HG03097 (cell line): ENCODE results near the gene KCNK7.
"Not testable (repeated sequence)": the region's sequence is repeated elsewhere in the genome, so short reads cannot be mapped to it uniquely, and the experiment has no call there.

ENCODE experiments used
- ATAC-seq: cut with Tn5 transposase; IDR thresholded peaks from one replicate; pipeline ENCODE4 v1.9.1; 2021; ENCODE audit not compliant: unreplicated experiment, low FRiP score

Gene KCNK7

DNA sequence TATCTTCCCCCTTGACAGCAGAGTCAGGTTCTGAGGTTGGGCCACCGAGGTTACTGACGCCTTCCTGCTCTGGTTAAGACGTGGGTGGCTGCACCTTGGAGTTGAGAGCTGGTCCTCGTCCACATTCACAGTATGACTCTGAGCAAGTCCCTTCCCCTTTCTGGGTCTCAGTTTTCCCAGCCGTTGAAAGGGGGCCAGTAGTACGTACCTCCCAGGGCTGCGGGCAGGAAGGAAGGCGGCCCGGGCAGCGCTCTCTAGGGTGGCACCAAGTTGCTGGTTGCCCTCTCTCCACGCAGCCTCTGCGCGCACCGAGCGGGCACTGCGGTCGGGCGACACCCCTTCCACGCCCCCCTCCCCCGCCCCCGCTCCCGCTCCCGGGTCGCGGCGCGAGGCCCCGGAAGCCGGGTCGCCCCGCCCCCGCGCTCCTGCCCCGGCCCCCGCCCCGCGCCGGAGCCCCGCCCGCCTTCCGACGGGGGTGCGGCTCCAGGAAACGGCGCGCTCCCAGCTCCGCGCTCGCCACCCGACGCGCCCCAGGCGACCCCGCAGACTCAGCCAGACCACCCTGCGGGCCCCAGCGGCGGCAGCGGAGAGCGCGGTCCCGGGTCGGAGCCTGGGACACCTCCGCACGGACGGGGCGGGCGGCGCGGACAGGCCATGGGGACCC, 19.9 kb downstream of the KCNK7 start, which contains the start of gene EHBP1L1:
EHBP1L1 (plus strand) TSS at position 486 of the 664 bp plus-strand sequence. CDS start 250 bp downstream, outside the sequence.
- ATAC-seq = no peak

DNA sequence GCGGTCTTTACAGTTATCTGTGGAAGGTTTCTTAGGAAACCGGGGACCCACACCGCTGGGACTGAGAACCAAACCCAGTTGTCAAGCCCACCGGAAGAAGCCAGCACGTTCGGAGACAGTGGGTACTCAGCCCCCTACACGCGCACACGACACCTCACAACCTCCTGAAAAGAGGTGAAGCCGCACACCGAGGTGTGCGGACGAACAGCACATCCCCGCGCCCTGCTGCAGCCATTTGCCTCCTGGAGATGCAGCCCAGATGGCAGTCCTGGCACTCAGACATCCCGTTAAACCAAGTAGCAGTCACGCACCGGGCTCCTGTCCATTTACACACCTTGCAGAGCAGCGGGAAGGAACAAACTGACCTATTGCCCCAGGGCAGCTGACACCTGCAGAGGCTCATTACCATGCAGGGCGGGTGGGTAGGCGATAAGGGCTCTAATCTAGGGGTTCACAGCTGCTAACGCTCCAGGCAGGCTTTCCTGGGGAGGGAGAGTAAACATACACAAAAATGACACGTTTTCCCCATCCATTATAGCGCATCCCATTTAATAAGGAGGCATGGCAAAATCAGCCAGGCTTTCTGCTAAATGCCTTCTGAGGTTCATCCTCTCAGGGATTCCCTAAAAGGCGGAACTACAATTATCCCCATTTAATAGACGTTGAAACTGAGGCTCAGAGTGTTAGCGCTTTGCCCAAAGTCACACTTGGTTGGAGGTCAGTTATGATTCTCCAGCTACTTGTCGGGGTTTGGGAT, 20.6 kb downstream of the KCNK7 start:
- ATAC-seq = no peak

DNA sequence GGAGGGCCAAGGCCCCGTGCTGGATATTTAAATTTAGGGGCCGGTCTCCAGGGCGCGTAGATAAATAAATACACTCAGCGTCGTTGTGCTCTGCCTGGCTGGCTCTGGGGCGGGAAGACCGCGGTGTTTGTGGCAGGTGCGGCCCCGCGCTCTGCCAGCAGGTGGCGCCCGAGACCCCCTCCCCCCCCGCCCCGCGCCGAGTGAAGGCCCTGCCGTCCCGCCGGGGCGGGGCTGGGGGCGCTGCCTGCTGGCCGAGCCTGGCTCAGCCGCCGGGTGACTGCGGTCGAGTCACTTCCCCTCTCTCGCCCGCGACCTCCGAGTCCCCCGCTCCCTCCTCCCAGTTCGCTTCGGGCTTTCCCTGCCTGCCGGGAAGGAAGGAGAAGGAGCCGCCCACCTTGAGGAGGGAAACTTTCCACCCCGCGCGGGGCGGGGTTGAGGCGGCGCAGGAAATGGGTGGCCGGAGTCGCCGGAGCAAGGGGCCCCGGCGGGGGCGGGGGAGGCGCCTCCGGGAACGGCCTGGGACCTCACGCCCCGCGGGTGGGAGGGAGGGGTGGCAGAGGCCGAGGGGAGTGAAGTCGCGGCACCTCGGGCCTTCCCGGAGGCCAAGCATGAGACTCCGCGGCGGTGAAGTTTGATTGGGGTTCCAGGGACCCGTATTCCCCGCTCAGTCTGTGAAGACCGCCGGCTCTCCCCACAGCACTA, 21.3 kb downstream of the KCNK7 start:
- peak; percentile 42 for ATAC-seq

DNA sequence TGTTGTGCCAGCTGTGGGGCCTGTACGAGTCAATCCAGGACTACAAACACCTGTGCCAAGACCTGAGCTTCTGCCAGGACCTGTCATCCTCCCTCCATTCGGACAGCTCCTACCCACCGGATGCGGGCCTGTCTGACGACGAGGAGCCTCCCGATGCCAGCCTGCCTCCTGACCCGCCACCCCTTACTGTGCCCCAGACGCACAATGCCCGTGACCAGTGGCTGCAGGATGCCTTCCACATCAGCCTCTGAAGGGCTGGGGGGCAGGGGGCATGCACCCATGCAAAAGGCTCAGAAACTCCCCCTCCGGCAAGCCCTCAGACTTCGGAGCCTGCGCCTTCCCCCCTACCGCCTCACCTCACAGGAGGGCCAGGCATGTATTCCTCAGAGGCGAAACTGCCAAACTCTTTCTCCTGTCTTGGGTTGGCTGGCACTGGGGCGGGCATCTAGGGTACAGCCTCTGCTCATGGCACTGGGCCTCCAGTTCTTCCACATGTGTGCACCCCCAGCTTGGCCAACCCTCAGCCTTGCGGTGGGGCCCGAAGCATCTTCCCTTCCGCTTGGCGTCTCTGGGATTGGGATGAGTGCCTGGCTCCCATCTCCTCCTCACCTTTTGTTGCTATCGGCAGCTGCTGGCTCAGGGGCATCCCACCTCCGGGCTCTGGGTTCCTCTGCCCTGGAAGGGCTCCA, 22.1 kb downstream of the KCNK7 start:
- ATAC-seq = no peak

DNA sequence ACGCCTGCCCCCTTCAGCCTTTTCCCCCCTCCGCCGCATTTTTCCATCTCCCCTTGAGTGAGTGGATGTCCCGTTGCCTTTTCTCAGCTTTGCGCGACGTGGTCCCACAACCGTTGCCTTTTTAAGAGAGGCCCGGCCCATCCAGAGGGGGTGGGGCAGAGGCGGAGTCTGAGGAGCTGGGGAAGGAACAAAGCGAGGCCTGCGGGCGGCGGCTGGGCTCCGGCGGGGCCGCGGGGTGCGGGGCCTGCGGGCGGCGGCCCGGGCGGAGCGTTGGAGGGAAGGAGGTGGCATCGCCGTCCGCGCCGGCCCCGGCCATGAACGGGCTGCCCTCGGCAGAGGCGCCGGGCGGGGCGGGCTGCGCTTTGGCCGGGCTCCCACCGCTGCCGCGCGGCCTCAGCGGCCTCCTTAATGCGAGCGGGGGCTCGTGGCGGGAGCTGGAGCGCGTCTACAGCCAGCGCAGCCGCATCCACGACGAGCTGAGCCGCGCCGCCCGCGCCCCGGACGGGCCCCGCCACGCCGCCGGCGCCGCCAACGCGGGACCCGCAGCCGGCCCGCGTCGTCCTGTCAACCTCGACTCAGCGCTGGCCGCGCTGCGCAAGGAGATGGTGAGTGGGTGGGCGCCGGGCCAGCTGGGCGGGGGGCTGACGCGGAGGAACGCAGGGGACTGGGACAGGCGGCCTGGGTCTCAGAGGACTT, 23.1 kb downstream of the KCNK7 start, which contains the start of gene FAM89B:
FAM89B (plus strand) TSS at position 183 of the 696 bp plus-strand sequence; CDS start at position 315, 132 bp downstream.
- ATAC-seq = no peak

DNA sequence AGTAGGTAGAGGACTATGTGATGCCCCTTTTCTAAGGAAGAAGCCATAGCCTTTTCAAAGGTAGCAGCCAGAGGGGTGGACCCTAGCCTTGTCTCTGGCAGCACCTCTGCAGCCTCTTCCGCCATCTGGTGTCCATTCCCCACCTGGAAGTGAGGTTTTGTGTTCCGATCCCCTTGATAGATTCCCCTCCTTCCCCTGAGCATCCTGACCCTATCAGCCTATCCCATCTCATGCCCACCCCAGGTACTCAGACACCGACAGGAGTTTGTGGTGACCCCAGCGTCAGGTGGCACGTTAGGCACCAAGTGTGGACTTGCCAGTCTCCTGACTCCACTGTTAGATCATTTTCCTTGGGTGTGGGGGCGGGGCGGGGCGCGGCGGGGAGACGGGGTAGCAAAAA, 23.7 kb downstream of the KCNK7 start:
- ATAC-seq = no peak

DNA sequence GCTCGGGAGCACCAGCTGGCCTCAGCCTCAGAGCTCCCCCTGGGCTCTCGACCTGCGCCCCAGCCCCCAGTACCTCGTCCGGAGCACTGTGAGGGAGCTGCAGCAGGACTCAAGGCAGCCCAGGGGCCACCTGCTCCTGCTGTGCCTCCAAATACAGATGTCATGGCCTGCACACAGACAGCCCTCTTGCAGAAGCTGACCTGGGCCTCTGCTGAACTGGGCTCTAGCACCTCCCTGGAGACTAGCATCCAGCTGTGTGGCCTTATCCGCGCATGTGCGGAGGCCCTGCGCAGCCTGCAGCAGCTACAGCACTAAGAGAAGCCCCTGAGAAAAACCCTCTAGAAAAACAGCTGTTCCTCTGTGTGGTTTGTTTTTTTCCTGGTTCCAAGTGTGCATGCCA, 24.2 kb downstream of the KCNK7 start:
- ATAC-seq = no peak

DNA sequence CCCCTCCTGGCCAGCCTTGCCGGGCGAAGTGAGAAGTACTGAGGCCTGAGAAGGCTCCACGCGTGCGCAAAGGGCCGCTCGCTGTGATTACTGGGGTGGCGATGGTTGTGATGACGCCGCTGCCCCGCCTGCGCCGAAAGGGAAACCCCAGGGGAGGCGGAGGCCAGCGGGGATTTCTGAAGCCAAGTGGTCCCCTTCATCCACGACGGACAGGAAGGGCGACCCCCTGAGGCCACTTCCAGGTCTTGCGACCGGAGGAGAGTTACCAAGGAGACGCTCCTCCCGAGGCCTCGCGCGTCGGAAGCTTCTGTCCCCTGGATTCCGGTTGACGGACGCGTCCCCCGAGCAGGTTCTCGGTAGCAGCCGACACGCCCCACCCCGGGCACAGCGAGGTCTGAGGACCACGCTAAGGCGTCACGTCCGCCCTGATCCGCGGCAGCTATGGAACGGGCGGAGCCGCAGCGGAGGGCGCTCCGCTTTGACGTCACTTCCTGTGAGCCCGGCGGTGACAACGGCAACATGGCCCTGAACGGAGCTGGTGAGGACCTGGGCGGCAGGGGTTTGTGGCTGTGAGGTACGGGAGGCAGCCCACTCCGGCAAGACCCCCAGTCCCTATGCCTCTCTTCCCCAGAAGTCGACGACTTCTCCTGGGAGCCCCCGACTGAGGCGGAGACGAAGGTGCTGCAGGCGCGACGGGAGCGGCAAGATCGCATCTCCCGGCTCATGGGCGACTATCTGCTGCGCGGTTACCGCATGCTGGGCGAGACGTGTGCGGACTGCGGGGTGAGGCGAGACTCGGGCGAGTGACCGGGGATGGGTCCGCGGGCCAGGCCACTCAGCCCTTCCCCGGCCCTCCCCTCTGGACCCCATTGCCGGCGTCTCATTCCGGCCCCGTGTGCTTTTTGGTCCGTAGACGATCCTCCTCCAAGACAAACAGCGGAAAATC, 25.4 kb downstream of the KCNK7 start, which contains the start of gene ZNRD2:
ZNRD2 (plus strand) TSS at position 505 of the 946 bp plus-strand sequence; CDS start at position 520, 15 bp downstream.
- ATAC-seq = peak; percentile 56

DNA sequence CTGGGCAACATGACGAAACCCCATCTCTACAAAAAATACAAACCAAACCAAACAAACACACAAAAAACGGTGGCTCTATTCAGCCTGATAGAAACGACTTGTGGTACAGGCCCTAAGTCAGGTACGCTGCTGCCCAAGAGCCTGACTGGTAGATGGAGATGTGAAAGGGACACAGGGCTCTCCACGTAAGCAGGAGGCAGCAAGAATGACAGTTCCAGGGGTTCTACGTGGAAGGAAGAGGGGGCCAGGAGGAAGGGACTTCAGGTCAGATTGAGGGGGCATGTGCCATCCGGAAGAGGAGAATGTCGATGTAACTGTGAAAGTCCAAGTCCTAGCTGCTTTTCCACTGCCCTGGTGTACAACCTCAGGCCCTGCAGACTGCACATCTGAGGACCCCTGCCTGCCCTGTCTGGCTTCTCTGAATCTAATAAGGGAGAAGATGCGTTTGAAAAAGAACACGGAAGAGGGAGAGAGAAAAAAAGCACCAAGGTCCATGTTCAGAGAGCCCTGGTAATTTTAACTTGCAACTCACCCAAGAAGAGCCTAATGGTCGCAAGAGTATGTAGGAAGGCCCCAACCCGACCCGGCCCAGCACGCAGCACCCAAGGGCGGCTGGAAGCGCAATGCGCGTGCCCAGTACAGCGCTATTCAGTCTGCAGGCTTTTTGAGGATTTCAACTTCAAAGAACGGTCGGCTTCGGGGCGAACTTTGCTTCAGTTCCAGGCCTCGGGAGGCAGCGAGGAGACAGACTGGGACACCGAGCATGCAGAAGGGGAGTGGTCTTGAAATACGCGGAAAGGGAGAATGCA, 26.2 kb downstream of the KCNK7 start:
- ATAC-seq = peak; percentile 0

DNA sequence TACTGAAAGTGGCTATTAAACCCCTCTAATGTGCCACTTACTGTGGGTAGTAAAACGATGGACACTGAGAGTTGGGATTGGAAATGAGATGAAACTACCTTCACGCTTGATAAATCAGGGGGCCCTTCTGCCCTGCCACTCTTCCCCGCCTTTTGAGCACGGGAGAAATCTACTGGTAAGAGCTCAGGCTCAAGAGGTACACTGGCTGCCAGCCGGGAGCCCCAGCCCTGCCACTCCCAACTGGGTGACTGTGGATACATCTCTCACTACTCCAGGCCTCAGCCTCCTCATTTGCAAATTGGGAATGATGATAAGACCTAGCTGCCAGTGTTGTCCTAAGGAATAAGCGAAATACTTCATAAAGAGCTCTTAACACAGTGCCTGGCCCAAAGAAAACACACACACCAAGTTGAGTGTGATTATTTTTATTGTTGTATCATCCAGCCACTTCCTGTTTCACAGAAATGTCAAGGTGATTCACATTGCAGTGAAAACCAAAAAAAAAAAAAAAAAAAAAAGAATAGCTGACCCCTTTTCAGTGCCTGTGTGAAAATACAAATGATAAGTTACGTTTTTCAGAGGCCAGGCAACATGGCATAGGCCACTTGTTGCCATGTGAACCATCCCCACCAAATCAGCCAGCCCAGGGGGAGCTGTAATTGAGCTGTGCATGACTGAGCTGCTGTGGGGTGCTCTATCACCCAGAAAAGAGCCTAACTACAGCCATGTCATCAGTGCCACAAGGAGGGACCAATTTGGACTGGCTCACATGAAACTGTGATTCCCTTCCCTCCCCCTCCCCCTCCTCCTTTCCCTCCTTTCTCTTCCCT, 29.8 kb downstream of the KCNK7 start:
- no peak for ATAC-seq

DNA sequence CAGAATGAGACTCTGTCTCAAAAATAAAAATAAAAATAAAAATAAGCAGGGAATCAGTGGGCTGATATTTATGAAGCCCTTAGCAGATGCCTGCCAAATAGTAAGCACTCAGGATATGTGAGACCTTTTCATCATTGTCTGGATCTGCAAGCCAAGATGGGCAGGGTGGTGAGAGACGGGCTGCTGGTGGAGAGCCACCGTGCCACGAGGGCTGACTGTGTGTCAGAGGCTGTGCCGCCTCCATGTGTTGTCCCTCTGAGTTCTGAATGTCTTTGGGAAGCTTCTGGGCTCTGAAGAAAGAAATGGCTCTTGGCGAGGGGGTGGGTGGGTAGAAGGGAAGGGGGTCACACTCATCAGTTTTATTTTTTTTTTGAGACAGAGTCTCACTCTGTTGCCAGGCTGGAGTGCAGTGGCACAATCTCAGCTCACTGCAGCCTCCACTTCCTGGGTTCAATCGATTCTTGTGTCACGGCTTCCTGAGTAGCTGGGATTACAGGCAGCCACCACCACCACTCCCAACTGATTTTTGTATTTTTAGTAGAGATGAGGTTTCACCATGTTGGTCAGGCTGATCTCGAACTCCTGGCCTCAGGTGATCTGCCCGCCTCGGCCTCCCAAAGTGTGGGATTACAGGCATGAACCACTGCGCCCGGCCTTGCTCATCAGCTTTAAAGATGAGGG, 30.6 kb downstream of the KCNK7 start:
- not testable (repeated sequence) for ATAC-seq

DNA sequence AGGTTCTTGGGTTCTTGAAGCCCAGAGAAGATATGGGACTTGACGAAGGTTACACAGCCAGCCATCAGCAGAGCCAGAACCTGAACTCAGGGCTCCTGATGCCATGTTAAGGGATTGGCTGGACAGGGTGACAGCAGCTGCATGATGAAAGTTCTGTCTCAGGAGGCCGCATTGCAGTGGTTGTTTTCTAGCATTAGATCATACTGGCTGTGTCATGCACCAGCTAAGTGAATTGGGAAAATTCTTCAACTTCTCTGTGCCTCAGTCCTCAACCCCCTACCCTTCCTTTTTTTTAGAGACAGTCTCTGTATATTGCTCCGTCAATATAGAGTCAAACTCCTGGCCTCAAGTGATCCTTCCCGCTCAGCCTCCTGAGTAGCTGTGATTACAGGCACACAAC, 32.0 kb downstream of the KCNK7 start:
- ATAC-seq = no peak

DNA sequence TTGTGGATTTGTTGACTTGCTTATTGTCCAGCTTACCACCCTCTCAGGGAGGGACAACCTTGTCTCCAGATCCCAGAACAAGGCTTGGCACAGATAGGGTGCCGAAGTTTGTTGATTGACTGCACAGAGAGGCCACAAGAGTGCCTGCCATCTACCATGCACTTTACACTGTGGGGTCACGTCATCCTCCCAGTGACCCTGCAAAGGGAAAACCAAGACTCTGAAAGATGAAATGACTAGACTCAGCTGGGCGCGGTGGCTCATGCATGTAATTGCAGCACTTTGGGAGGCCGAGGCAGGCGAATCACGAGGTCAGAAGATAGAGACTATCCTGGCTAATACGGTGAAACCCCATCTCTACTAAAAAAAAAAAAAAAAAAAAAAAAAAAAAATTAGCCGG, 32.8 kb downstream of the KCNK7 start:
- no peak for ATAC-seq

DNA sequence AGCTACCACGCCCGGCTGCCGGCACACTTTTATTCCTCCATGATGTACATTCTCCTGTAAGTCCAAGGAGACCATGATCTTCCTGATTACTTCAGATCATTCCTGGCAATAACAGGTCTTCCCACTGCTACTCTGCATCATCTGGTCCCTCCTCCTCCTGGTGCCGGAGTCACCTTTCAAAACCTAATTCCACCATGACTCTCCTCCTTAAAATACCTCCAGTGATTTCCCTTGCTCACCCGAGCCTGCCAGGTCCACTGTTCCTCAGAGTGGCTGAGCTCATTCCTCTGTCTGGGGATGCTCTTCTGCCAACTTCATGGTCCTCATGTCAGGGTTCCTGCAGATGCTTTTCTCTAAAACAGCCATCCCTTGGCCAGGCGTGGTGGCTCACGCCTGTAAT, 33.6 kb downstream of the KCNK7 start:
- no peak for ATAC-seq

DNA sequence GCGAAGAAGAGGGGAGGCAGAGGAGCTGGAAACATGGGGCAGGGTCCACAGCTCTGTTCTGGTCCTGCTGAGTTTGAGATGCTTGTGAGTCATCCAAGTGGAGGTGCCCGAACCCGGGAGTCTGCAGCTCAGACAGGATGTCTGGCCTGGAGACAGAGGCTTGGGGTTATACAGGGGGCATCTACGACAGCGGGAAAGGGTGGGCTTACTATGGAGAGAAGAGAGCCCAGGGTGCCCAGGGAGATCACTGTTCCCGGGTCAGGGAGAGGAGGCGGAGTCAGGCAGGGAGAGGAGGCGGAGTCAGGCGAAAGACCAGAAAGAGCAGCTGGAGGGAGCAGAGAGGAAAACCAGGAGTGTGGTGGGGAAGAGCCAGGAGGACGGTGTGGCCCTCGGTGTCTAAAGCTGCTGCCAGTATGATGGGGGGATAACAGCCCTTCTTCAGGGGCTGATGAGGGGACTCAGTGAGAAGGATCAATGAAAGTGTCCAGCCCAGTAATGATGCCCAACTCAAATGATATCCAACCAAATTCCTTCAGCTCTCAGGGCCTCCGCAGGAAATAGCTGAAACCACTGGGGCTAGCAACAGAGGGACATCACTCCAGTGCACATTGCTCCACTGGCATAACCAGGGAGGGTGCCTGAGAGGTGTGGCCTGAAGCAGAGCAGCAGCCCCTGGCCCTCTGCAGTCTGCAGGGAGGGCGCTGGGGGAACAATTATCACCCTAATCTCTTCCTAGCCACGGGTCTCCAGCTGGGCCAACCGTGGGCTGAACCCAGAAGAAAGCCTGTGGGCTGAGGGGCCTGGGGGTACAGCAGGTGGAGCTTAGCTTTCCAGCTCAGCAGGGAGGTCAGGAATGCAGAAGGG, 34.8 kb downstream of the KCNK7 start:
- no peak for ATAC-seq
